Spleen (tissue), 7 donors: ENCODE results near the gene PPDPF.

Experiments used
- CTCF ChIP-seq, 11 experiments: fragments of 200-600 bp in 7 of 11; fragments of 450-650 bp in 4 of 11; sonication (generic) in 4 of 11; IDR thresholded peaks in 8 of 11; conservative IDR thresholded peaks in 3 of 11; 1 replicate in 7 of 11; 2 replicates in 4 of 11; pipeline versions ENCODE4 v1.4.0 to v1.8.0; 2016 to 2021; ENCODE audit warnings: antibody characterized with exemption in 11 of 11, inconsistent platforms in 4 of 11, mild to moderate bottlenecking in 1 of 11
- POLR2AphosphoS5 ChIP-seq, 3 donors: sonication (generic); formaldehyde crosslinking; IDR thresholded peaks; one replicate each; pipeline ENCODE4 v1.5.1; 2017; ENCODE audit warnings: antibody characterized with exemption in 3 of 3
- donor health status: DM: no; HTN: no; CAD: no; lungs with moderate emphysema.
- donor health status: DM: no; HTN: no; CAD: no.
- donor health status: DM: no; HTN: no; CAD: no.

- TF ChIP-seq CTCF (IDR thresholded peaks at IDR 0.05 in 8 of 11, conservative IDR thresholded peaks at IDR 0.05 in 3 of 11), result no peak
- no peak for TF ChIP-seq POLR2AphosphoS5 (IDR thresholded peaks at IDR 0.05)
These were observed 6.6 kb downstream of the PPDPF start for GRCh38 chr20:63527184-63527583.
